ENCODE data around the gene CST7.

DNA sequence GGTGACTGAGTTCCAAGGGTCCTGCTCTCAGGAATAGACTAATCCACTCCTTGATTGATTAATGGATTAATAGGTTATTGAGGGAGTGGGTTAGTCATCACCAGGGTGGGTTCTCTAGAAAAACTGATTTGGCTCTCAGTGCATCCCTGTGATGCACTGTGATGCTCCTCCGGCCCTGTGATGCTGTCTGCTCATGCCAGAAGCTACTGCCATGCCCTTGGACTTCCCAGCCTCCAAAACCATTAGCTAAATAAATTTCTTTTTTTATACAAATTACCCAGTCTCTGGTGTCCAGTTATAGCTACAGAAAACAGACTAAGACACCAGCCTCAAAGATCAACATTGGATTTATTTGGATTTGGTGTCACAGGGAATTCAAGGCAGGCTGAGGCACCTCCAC lies 40.4 kb upstream of the CST7 start:
- TF ChIP-seq, protein P1, sequence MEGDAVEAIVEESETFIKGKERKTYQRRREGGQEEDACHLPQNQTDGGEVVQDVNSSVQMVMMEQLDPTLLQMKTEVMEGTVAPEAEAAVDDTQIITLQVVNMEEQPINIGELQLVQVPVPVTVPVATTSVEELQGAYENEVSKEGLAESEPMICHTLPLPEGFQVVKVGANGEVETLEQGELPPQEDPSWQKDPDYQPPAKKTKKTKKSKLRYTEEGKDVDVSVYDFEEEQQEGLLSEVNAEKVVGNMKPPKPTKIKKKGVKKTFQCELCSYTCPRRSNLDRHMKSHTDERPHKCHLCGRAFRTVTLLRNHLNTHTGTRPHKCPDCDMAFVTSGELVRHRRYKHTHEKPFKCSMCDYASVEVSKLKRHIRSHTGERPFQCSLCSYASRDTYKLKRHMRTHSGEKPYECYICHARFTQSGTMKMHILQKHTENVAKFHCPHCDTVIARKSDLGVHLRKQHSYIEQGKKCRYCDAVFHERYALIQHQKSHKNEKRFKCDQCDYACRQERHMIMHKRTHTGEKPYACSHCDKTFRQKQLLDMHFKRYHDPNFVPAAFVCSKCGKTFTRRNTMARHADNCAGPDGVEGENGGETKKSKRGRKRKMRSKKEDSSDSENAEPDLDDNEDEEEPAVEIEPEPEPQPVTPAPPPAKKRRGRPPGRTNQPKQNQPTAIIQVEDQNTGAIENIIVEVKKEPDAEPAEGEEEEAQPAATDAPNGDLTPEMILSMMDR (IDR thresholded peaks at IDR 0.05; ENCODE audit: low read depth, low read length, poor library complexity, severe bottlenecking): no peak
- TF ChIP-seq EZH2phosphoT487 (IDR thresholded peaks at IDR 0.05; ENCODE audit: borderline replicate concordance, low read length): no peak
